HG02623 (cell line): Measurements from ENCODE around the gene GMFB.

Source experiments
- ATAC-seq: cut with Tn5 transposase; IDR thresholded peaks from one replicate; pipeline ENCODE4 v1.9.1; 2021; ENCODE audit warnings: moderate library complexity; ENCODE audit not compliant: unreplicated experiment

GMFB gene

GRCh38 chr14:54428527-54428926 is 60.3 kb downstream of the GMFB start:
- ATAC-seq = no peak

DNA sequence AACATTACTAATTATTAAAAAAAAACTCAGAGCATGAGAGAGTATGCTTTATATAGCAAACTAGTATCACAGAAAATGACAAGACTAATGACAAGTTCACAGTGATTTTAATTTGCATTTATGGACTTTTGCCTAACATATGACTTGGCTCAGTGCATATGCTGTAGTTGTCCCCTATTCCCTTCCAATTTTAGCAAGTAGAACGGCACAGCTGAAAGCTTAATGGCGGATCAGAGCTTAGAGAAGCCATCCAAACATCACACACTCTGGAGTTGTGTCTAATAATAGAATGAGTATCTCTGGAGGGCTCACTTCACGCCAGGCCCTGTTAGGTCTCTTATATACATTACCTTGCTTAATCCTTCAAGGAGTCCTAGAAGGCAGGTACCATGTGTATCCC is 60.9 kb downstream of the GMFB start:
- ATAC-seq = no peak

- no peak for ATAC-seq
Observed at GRCh38 chr14:54425537-54426274, 63.1 kb downstream of the GMFB start.

DNA sequence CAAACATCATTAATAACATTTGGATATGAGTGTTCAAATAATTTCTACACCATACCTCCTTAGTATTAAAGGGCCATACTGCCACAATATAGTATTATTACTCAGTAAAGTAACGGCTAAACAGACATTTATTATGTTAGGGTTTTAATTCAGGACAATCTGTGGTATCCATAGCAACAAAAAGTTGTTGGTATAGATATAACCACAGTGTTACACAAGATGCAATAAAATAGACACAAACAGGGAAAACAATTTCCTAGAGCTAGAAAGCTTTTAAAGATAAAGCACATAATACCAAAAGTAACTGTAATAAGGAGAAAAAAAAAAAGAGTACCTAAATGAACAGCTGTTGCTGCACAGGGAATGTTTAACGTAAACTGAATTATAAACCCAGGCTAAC is 63.7 kb downstream of the GMFB start:
- ATAC-seq = no peak
